ENCODE results near the gene CFDP1.

DNA sequence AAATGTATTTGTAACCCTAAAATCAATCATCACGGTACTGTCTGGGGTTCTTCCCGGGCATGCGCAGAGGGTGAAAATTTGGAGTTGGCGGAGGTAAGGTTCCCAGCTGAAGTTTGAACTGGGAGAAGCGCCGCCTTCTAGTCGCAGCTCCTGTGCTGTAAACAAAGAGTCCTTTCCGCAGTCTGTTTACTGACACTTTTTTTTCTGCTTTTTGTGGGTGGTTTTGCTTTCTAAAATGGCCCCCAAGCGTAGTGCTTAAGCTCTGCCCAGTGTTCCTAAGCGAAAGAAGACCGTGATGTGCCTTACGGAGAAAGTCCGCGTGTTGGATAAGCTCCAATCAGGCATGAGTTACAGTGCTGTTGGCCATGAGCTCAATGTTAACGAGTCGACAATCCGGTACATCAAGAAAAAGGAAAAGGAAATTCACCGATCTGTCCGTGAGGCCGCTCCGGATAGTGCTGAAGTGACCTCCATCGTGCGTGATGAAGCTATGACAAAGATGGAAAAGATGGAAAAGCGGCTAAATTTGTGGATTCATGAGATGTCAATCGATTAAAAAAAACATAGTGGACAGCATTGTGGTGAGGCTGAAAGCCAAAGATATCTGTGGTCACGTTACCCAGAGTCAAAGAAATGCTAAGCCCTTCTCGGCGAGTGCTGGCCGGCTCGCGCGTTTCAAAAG is 570 bp upstream of the CFDP1 start:
- TF ChIP-seq, protein P1, sequence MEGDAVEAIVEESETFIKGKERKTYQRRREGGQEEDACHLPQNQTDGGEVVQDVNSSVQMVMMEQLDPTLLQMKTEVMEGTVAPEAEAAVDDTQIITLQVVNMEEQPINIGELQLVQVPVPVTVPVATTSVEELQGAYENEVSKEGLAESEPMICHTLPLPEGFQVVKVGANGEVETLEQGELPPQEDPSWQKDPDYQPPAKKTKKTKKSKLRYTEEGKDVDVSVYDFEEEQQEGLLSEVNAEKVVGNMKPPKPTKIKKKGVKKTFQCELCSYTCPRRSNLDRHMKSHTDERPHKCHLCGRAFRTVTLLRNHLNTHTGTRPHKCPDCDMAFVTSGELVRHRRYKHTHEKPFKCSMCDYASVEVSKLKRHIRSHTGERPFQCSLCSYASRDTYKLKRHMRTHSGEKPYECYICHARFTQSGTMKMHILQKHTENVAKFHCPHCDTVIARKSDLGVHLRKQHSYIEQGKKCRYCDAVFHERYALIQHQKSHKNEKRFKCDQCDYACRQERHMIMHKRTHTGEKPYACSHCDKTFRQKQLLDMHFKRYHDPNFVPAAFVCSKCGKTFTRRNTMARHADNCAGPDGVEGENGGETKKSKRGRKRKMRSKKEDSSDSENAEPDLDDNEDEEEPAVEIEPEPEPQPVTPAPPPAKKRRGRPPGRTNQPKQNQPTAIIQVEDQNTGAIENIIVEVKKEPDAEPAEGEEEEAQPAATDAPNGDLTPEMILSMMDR (IDR thresholded peaks at IDR 0.05 in 8 of 11, conservative IDR thresholded peaks at IDR 0.05 in 3 of 11), result no peak
- TF ChIP-seq POLR2A (IDR thresholded peaks at IDR 0.05), result peak in 1 of 3 donors; percentile 23

Data from spleen (tissue), 7 donors.